SK-N-MC (cell line): ENCODE data around the gene ANKEF1.
"Not testable (repeated sequence)": the region's sequence is repeated elsewhere in the genome, so short reads cannot be mapped to it uniquely, and the experiment has no call there.

Experiments used
- EZH2 ChIP-seq: fragments of 200-600 bp; sonication (generic); IDR thresholded peaks from one replicate; pipeline ENCODE4 v1.6.1; 2017; ENCODE audit warnings: antibody characterized with exemption
- FOXP2 ChIP-seq: optimal IDR thresholded peaks from 2 replicates; pipeline ENCODE3; 2011; ENCODE audit warnings: mild to moderate bottlenecking, moderate library complexity; ENCODE audit not compliant: insufficient read depth; ENCODE audit errors: extremely low read length, control extremely low read depth
- POLR2AphosphoS5 ChIP-seq: IDR thresholded peaks from 2 replicates; pipeline ENCODE4 v1.6.1; 2012; ENCODE audit warnings: mild to moderate bottlenecking, low read depth, low read length, borderline replicate concordance

- not testable (repeated sequence) for TF ChIP-seq EZH2, POLR2AphosphoS5, FOXP2
These were observed 2.5 kb upstream of the ANKEF1 start for GRCh38 chr20:10032269-10032668.
